ENCODE data around the gene ADAT3. TPM values are rescaled to one million over a fixed set of nuclear protein-coding genes. Genes with fewer than 3 reads are reported as not detected.
A peak's percentile ranks its signal among the peaks of the same experiment; 100 is the strongest.

Gene ADAT3
- total RNA-seq (ENCODE audit: low replicate concordance) = 2.6 and 4.2 TPM in 2 replicates

GRCh38 chr19:1905110-1905862 is at the start of gene ADAT3, which contains the start of gene SCAMP4:
Gene ADAT3, plus strand, starts transcription at chr19:1905399. Its CDS starts 6,649 bp downstream, at chr19:1912048.
Gene SCAMP4, plus strand, starts transcription at chr19:1905399. Its CDS starts 9,621 bp downstream, at chr19:1915020.
- no peak for TF ChIP-seq CTCF (IDR thresholded peaks at IDR 0.05; ENCODE audit: insufficient read depth, low read length)
- peak; percentile 98 for DNase-seq (ENCODE audit: low read depth)

GRCh38 chr19:1855828-1856255 is 49.4 kb upstream of the ADAT3 start:
- DNase-seq (ENCODE audit: low read depth) = peak; percentile 37
- peak overlapping the region; percentile 60 for H3K4me3 ChIP-seq (ENCODE audit: low read depth, low read length)
- TF ChIP-seq CTCF (IDR thresholded peaks at IDR 0.05; ENCODE audit: insufficient read depth, low read length) = no peak

More at GRCh38 chr19:1905110-1905862, at the start of gene ADAT3, which contains the start of gene SCAMP4:
- H3K4me3 ChIP-seq (ENCODE audit: low read depth, low read length) = peak within 1 kb of the TSS; percentile 70

- no peak for TF ChIP-seq CTCF (IDR thresholded peaks at IDR 0.05; ENCODE audit: insufficient read depth, low read length)
- peak overlapping the region; percentile 60 for H3K4me3 ChIP-seq (ENCODE audit: low read depth, low read length)
- no peak for DNase-seq (ENCODE audit: low read depth)
Observed at GRCh38 chr19:1856345-1856697, 48.9 kb upstream of the ADAT3 start.

- TF ChIP-seq CTCF (IDR thresholded peaks at IDR 0.05; ENCODE audit: insufficient read depth, low read length) = no peak
- peak; percentile 66 for DNase-seq (ENCODE audit: low read depth)
- H3K4me3 ChIP-seq (ENCODE audit: low read depth, low read length) = peak overlapping the region; percentile 60
Observed at GRCh38 chr19:1856698-1857603, 48.2 kb upstream of the ADAT3 start.

GRCh38 chr19:1857648-1858326 is 47.4 kb upstream of the ADAT3 start:
- TF ChIP-seq CTCF (IDR thresholded peaks at IDR 0.05; ENCODE audit: insufficient read depth, low read length) = no peak
- peak overlapping the region; percentile 58 for H3K4me3 ChIP-seq (ENCODE audit: low read depth, low read length)
- no peak for DNase-seq (ENCODE audit: low read depth)

GRCh38 chr19:1858412-1859081 is 46.7 kb upstream of the ADAT3 start:
- TF ChIP-seq CTCF (IDR thresholded peaks at IDR 0.05; ENCODE audit: insufficient read depth, low read length) = no peak
- no peak overlapping the region for H3K4me3 ChIP-seq (ENCODE audit: low read depth, low read length)
- no peak for DNase-seq (ENCODE audit: low read depth)

Measured in fibroblast of the aortic adventitia (primary cell).